ENCODE measurements around the gene LYSMD2. TPM values are rescaled to one million over a fixed set of nuclear protein-coding genes. Genes with fewer than 3 reads are reported as not detected.
A peak's percentile ranks its signal among the peaks of the same experiment; 100 is the strongest.

The LYSMD2 gene
- total RNA-seq, 1 donor from 2014 or later = 5.0 TPM

DNA sequence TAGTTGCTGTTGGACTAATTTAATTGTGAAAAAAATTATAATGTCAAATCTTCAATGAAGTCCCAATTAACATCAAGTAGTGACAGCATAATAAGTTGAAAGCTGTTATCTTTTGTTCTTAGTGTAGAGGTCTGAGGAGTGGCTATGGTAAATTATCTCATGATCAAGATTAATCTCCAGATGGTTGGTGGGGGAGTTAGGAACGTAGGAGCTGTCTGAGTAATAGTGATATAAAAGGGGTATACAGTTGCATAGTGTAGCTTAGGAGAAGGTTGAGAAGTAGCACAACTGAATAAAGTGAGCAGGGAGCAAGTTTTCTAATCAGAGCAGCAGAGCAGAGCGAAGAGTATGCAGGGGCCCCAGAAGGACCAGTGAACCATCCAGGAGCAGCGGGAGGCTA lies 33.4 kb upstream of the LYSMD2 start:
- Mint-ChIP-seq H3K4me3 (ENCODE audit: low read depth) (no peak overlapping the region), H3K9me3 (ENCODE audit: low read depth) (no peaks in the 10 kb centered on the region)
- TF ChIP-seq, protein P1, sequence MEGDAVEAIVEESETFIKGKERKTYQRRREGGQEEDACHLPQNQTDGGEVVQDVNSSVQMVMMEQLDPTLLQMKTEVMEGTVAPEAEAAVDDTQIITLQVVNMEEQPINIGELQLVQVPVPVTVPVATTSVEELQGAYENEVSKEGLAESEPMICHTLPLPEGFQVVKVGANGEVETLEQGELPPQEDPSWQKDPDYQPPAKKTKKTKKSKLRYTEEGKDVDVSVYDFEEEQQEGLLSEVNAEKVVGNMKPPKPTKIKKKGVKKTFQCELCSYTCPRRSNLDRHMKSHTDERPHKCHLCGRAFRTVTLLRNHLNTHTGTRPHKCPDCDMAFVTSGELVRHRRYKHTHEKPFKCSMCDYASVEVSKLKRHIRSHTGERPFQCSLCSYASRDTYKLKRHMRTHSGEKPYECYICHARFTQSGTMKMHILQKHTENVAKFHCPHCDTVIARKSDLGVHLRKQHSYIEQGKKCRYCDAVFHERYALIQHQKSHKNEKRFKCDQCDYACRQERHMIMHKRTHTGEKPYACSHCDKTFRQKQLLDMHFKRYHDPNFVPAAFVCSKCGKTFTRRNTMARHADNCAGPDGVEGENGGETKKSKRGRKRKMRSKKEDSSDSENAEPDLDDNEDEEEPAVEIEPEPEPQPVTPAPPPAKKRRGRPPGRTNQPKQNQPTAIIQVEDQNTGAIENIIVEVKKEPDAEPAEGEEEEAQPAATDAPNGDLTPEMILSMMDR (IDR thresholded peaks at IDR 0.05; ENCODE audit: unreplicated experiment) = no peak

DNA sequence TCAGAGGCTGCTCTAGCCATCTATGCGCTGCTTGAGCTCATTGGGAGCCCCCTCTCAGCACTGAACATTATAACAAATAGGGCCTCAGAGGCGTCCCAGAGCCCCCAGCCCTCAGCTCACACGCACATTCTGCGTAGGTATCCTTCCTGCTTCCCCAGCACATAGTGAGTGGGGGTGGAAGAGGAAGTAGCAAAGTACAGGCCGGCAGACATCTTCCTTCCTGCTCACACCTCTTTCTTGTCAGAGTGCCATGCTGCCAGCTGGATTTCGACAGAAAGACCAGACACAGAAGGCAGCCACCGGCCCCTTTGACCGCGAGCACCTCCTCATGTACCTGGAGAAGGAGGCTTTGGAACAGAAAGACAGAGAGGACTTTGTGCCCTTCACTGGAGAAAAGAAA lies 30.6 kb upstream of the LYSMD2 start:
- Mint-ChIP-seq H3K36me3 (ENCODE audit: insufficient read depth) (peaks cover 2% of the 10 kb centered on the region), H3K4me1 (ENCODE audit: low read depth) (peaks cover 3% of the 10 kb centered on the region), H3K9me3 (ENCODE audit: low read depth) (no peaks in the 10 kb centered on the region), H3K27ac (no peak overlapping the region), H3K4me3 (ENCODE audit: low read depth) (no peak overlapping the region), H3K27me3 (no peaks in the 10 kb centered on the region)
- DNase-seq (ENCODE audit: low spot score, unreplicated experiment) = no peak
- TF ChIP-seq, protein P1 (IDR thresholded peaks at IDR 0.05; ENCODE audit: unreplicated experiment) = no peak

More for the DNA sequence above, 33.4 kb upstream of the LYSMD2 start:
- DNase-seq (ENCODE audit: low spot score, unreplicated experiment) = no peak
- Mint-ChIP-seq H3K27ac (no peak overlapping the region), H3K4me1 (ENCODE audit: low read depth) (peaks cover 3% of the 10 kb centered on the region), H3K36me3 (ENCODE audit: insufficient read depth) (peaks cover 7% of the 10 kb centered on the region), H3K27me3 (no peaks in the 10 kb centered on the region)

DNA sequence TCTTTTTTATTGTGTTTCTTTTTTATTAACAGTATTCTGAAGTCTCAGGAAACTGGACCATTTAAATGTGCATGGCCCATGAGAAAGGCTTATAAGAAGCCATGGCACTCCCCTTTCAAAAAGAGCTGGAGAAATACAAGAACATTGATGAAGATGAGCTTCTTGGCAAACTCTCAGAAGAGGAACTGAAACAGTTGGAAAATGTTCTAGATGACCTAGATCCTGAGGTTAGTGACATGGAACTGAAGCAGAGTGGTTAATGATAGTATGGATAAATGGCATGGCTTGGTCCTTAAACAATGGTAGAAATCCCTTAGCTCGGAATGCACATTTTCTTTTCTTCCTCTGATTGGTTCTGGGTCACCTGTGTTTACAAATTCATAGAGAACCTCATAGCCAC lies 28.9 kb upstream of the LYSMD2 start:
- H3K4me3 Mint-ChIP-seq (ENCODE audit: low read depth) = no peak overlapping the region
- no peaks in the 10 kb centered on the region for H3K4me1 Mint-ChIP-seq (ENCODE audit: low read depth)
- DNase-seq (ENCODE audit: low spot score, unreplicated experiment) = no peak
- H3K9me3 Mint-ChIP-seq (ENCODE audit: low read depth) = no peaks in the 10 kb centered on the region
- H3K36me3 Mint-ChIP-seq (ENCODE audit: insufficient read depth) = peaks cover 2% of the 10 kb centered on the region
- H3K27ac Mint-ChIP-seq = no peak overlapping the region
- TF ChIP-seq, protein P1 (IDR thresholded peaks at IDR 0.05; ENCODE audit: unreplicated experiment) = no peak
- H3K27me3 Mint-ChIP-seq = no peaks in the 10 kb centered on the region

DNA sequence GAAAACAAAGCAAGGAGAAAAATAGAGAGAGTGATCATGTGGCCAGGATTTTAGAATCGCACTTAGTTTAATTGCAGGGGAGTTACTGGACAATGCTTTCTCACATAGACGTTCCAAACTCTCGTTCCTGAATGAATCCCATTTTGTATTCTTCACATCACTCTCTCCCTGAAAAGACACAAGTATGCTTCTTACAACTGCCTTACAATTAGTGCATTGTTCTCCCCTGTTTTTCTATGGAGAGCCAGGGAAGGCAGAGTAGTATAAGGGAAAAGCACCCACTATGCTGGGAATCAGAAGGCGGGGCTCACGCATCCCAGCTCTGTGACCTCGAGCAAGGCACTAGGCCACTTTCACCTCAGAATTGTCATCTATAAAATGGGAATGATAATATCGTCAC lies 28.3 kb upstream of the LYSMD2 start:
- H3K9me3 Mint-ChIP-seq (ENCODE audit: low read depth) = no peaks in the 10 kb centered on the region
- H3K27me3 Mint-ChIP-seq = no peaks in the 10 kb centered on the region
- DNase-seq (ENCODE audit: low spot score, unreplicated experiment) = no peak
- TF ChIP-seq, protein P1 (IDR thresholded peaks at IDR 0.05; ENCODE audit: unreplicated experiment) = no peak
- peak overlapping the region; percentile 12 for H3K27ac Mint-ChIP-seq
- no peaks in the 10 kb centered on the region for H3K4me1 Mint-ChIP-seq (ENCODE audit: low read depth)
- peaks cover 2% of the 10 kb centered on the region for H3K36me3 Mint-ChIP-seq (ENCODE audit: insufficient read depth)
- no peak overlapping the region for H3K4me3 Mint-ChIP-seq (ENCODE audit: low read depth)

DNA sequence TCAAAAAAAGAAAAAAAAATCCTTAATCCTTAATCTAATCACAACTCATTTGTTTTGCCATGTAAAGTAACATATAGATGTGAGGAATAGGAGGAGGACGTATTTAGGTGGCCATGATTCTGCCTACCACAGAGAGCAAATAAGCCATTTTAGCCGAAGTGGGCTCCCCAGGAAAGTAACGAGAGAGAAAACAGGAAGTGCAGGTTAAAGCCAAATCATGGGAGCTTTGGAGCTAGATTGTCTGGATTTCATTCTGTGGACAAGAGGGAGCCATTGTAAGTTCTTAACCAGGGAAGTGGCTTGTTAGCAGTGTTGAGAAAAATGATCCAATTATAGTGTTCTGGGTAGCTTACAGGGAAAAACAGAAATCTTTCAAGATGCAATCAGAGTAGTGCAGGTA lies 23.4 kb upstream of the LYSMD2 start:
- Mint-ChIP-seq H3K4me1 (ENCODE audit: low read depth) (no peaks in the 10 kb centered on the region), H3K27me3 (peaks cover under 1% of the 10 kb centered on the region), H3K27ac (no peak overlapping the region), H3K4me3 (ENCODE audit: low read depth) (no peak overlapping the region), H3K9me3 (ENCODE audit: low read depth) (no peaks in the 10 kb centered on the region), H3K36me3 (ENCODE audit: insufficient read depth) (no peaks in the 10 kb centered on the region)
- no peak for DNase-seq (ENCODE audit: low spot score, unreplicated experiment)
- TF ChIP-seq, protein P1 (IDR thresholded peaks at IDR 0.05; ENCODE audit: unreplicated experiment) = no peak

Data from progenitor cell of endocrine pancreas (in vitro differentiated cells).